GM23338 (cell line): ENCODE data around the gene ANTXR1. TPM values are rescaled to one million over a fixed set of nuclear protein-coding genes. Genes with fewer than 3 reads are reported as not detected.

Experiments used
- ATAC-seq: fragments of 200-7000 bp; cut with Tn5 transposase; 3 replicates; pipeline ENCODE4 v1.9.1; 2020
- DNase-seq: peaks from one replicate; pipeline ENCODE4 v3.0.0-alpha.2; 2015; ENCODE audit warnings: low spot score
- H2AFZ ChIP-seq: fragments of 200-600 bp; sonication (generic); 2 replicates; pipeline ENCODE4 v1.8.0; 2016; ENCODE audit warnings: antibody characterized with exemption, mild to moderate bottlenecking, moderate library complexity
- H3F3A ChIP-seq: fragments of 200-600 bp; sonication (generic); replicated peaks from 2 replicates; pipeline ENCODE4 v1.8.0; 2017; ENCODE audit warnings: antibody characterized with exemption, mixed run types, low read depth
- H3K27ac ChIP-seq: fragments of 200-600 bp; sonication (generic); 2 replicates; pipeline ENCODE4 v1.6.1; 2016; ENCODE audit warnings: low read depth
- H3K27me3 ChIP-seq: fragments of 200-600 bp; sonication (generic); 2 replicates; pipeline ENCODE4 v1.8.0; 2016; ENCODE audit warnings: mild to moderate bottlenecking, mixed run types, moderate library complexity; ENCODE audit not compliant: insufficient read depth
- H3K36me3 ChIP-seq: fragments of 200-600 bp; sonication (generic); 2 replicates; pipeline ENCODE4 v1.8.0; 2016; ENCODE audit warnings: mild to moderate bottlenecking; ENCODE audit not compliant: insufficient read depth
- H3K4me1 ChIP-seq: fragments of 200-600 bp; sonication (generic); 2 replicates; pipeline ENCODE4 v1.8.0; 2016; ENCODE audit warnings: mild to moderate bottlenecking, moderate library complexity; ENCODE audit not compliant: insufficient read depth
- H3K4me2 ChIP-seq: fragments of 200-600 bp; sonication (generic); 2 replicates; pipeline ENCODE4 v1.7.1; 2017; ENCODE audit warnings: mixed run types
- H3K4me3 ChIP-seq: fragments of 200-600 bp; sonication (generic); 2 replicates; pipeline ENCODE4 v1.6.1; 2016; ENCODE audit warnings: mixed run types
- H3K79me2 ChIP-seq: fragments of 200-600 bp; sonication (generic); replicated peaks from 2 replicates; pipeline ENCODE4 v1.8.0; 2017; ENCODE audit warnings: mild to moderate bottlenecking; ENCODE audit not compliant: insufficient read depth
- H3K9me2 ChIP-seq: fragments of 200-600 bp; sonication (generic); 2 replicates; pipeline ENCODE4 v1.8.0; 2017; ENCODE audit not compliant: insufficient read depth
- H4K20me1 ChIP-seq: fragments of 200-600 bp; sonication (generic); replicated peaks from 2 replicates; pipeline ENCODE4 v1.8.0; 2017; ENCODE audit warnings: mild to moderate bottlenecking; ENCODE audit not compliant: insufficient read depth
- H3K27ac Mint-ChIP-seq: 2 replicates; pipeline ENCODE4 v1.8.0; 2020; ENCODE audit warnings: inconsistent platforms, mild to moderate bottlenecking, moderate library complexity, mixed read lengths
- H3K27me3 Mint-ChIP-seq: 3 replicates; pipeline ENCODE4 v1.8.0; 2022; ENCODE audit warnings: low read depth, mild to moderate bottlenecking, moderate library complexity, mixed read lengths, inconsistent platforms; ENCODE audit not compliant: insufficient read depth, poor library complexity
- H3K36me3 Mint-ChIP-seq: 3 replicates; pipeline ENCODE4 v1.8.0; 2021; ENCODE audit warnings: low read depth, mild to moderate bottlenecking, inconsistent platforms, moderate library complexity, mixed read lengths
- H3K4me1 Mint-ChIP-seq: 3 replicates; pipeline ENCODE4 v1.8.0; 2020; ENCODE audit warnings: mild to moderate bottlenecking, inconsistent platforms, mixed read lengths
- H3K4me3 Mint-ChIP-seq: 3 replicates; pipeline ENCODE4 v1.8.0; 2021; ENCODE audit warnings: moderate library complexity, mild to moderate bottlenecking, inconsistent platforms, mixed read lengths
- H3K9me3 Mint-ChIP-seq: 3 replicates; pipeline ENCODE4 v1.8.0; 2020; ENCODE audit warnings: moderate library complexity, mild to moderate bottlenecking, inconsistent platforms, mixed read lengths
- CTCF ChIP-seq, 2 experiments: fragments of 200-600 bp in 1 of 2; sonication (generic) in 1 of 2; conservative IDR thresholded peaks; 2 replicates each; pipeline versions ENCODE4 v1.5.1 to v1.6.1; 2016 to 2017; ENCODE audit warnings: antibody characterized with exemption in 2 of 2, low read depth in 2 of 2, mild to moderate bottlenecking in 2 of 2, moderate library complexity in 1 of 2
- NANOG ChIP-seq: IDR thresholded peaks from 2 replicates; pipeline ENCODE4 v1.6.1; 2016; ENCODE audit warnings: antibody characterized with exemption, borderline replicate concordance
- POLR2AphosphoS5 ChIP-seq: IDR thresholded peaks from 2 replicates; pipeline ENCODE4 v1.6.1; 2016; ENCODE audit warnings: antibody characterized with exemption, low read depth
- ZNF331 ChIP-seq: fragments of 250-450 bp; sonication (Bioruptor Pico); IDR thresholded peaks from 2 replicates; pipeline ENCODE4 v1.5.0; 2020; ENCODE audit warnings: low read depth, mild to moderate bottlenecking, moderate library complexity
- ZNF462 ChIP-seq: fragments of 250-450 bp; sonication (Bioruptor Pico); IDR thresholded peaks from 2 replicates; pipeline ENCODE4 v1.5.0; 2020; ENCODE audit warnings: mild to moderate bottlenecking, moderate library complexity
- polyA plus RNA-seq: library from polyadenylated mRNA; unstranded; fragments of >200 nt; fragmentation: Nextera tagmentation; extraction: Ambion mirVana; gene quantifications from 2 replicates; pipeline ENCODE4 v1.2.1, GENCODE V29; 2016
- total RNA-seq: library from RNA; depleted of rRNA; stranded (reverse); fragments of >200 nt; shearing (Covaris generic); gene quantifications from 2 replicates; pipeline ENCODE4 v1.2.3, GENCODE V29; 2014

The ANTXR1 gene
- total and polyA plus RNA-seq, 2 experiments from 2014 or later: 16.1 to 23.1 TPM

GRCh38 chr2:69096326-69097095, 83.5 kb downstream of the ANTXR1 start (continued):
- TF ChIP-seq ZNF462 (no peak), CTCF (conservative IDR thresholded peaks at IDR 0.05; ENCODE audit: low read depth in 2 of 2) (no peak), POLR2AphosphoS5 (no peak), NANOG (no peak)

- Histone ChIP-seq H3K9me2 (no peaks in the 10 kb centered on the region), H3K4me3 (no peak overlapping the region), H4K20me1 (no peaks in the 10 kb centered on the region), H3K4me2 (no peak overlapping the region), H3K27ac (no peak overlapping the region), H3F3A (no peaks in the 10 kb centered on the region), H3K36me3 (no peaks in the 10 kb centered on the region), H3K4me1 (no peaks in the 10 kb centered on the region), H3K27me3 (no peaks in the 10 kb centered on the region), H3K79me2 (no peaks in the 10 kb centered on the region), H2AFZ (no peak overlapping the region)
- Mint-ChIP-seq H3K4me1 (no peaks in the 10 kb centered on the region), H3K27ac (no peak overlapping the region), H3K36me3 (peaks cover 4% of the 10 kb centered on the region; the same call in 2 of the 3 replicates), H3K9me3 (no peaks in the 10 kb centered on the region; the same call in 2 of the 3 replicates), H3K4me3 (no peak overlapping the region), H3K27me3 (no peaks in the 10 kb centered on the region)
- no peak for DNase-seq
- TF ChIP-seq CTCF (conservative IDR thresholded peaks at IDR 0.05; ENCODE audit: low read depth in 2 of 2): no peak
- no peak for TF ChIP-seq ZNF331
- no peak for ATAC-seq
These were observed 84.2 kb downstream of the ANTXR1 start for GRCh38 chr2:69097148-69097610.
